ENCODE results near the gene SC5D. TPM values are rescaled to one million over a fixed set of nuclear protein-coding genes. Genes with fewer than 3 reads are reported as not detected.

SC5D gene
- total RNA-seq, 1 experiment from 2014 or later: 79.2 TPM

DNA sequence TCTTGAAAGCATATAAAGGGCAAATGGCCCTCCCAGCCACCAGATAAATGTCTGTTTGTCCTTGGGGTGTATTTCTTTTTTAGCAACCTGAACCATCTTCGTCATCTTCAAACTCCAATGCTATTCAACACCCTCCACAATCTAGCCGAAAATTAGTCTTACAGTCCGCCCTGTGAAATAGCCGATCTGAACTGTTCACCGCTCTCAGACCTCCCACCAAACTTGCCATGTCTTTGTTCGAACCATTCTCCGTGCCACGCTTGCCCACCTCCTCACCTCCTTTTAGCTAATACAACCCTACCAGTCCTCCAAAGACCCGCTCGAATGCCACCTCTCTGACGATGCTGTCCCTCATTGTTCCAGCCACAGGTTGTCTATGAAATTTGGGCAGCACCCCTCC, 46.0 kb downstream of the SC5D start:
- H3K4me3 Mint-ChIP-seq: no peak overlapping the region
- POLR2A ChIA-PET: no interaction called here

DNA sequence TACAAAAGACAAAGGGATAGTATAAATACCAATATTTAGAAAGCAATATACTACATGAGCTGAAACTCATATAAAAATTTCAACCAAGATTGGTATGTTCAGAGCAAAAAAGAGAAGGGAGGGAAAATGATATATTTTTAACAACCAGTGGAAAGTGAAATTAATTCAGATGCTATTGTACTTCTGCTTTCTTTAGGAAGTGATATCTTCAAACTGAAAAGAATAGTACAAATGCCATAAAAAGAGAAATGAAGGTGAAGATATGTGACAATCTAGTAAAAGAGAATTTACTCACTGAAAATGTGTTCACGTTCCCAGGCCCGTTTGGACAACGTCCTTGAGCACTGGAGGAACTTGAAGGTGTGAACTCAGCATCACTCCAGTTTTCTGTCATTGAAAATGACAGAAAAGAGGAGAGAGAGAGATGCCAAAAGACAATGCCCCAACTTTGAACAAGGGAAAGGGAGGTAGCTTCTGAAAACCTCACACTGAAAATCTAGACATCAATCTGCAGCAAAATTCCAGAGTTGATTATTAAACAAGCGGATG, 47.5 kb downstream of the SC5D start:
- Mint-ChIP-seq H3K4me1 (no peaks in the 10 kb centered on the region), H3K36me3 (no peaks in the 10 kb centered on the region), H3K27ac (no peak overlapping the region), H3K4me3 (no peak overlapping the region), H3K9me3 (no peaks in the 10 kb centered on the region), H3K27me3 (ENCODE audit: low read depth) (no peaks in the 10 kb centered on the region)
- ATAC-seq (no peak), DNase-seq (ENCODE audit: low spot score) (no peak)
- ChIA-PET CTCF (no interaction called here), POLR2A (no interaction called here)
- TF ChIP-seq GTF2I (CRISPR knock-in tag; conservative IDR thresholded peaks at IDR 0.05) (no peak), TEAD4 (CRISPR knock-in tag; IDR thresholded peaks at IDR 0.05) (no peak)
- TF ChIP-seq, protein P1, sequence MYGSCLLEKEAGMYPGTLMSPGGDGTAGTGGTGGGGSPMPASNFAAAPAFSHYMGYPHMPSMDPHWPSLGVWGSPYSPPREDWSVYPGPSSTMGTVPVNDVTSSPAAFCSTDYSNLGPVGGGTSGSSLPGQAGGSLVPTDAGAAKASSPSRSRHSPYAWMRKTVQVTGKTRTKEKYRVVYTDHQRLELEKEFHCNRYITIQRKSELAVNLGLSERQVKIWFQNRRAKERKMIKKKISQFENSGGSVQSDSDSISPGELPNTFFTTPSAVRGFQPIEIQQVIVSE (CRISPR knock-in tag; IDR thresholded peaks at IDR 0.05; ENCODE audit: borderline replicate concordance): no peak

More for the DNA sequence above, 46.0 kb downstream of the SC5D start:
- H3K4me1 Mint-ChIP-seq: peaks cover 4% of the 10 kb centered on the region
- no peaks in the 10 kb centered on the region for H3K9me3 Mint-ChIP-seq
- CTCF ChIA-PET: interaction anchor here (0.6 kb wide), 1 partner anchor 139 kb away, joined by 6 read pairs; no protein-coding TSS in a partner anchor
- H3K27ac Mint-ChIP-seq: no peak overlapping the region
- H3K27me3 Mint-ChIP-seq (ENCODE audit: low read depth): no peaks in the 10 kb centered on the region
- no peak for ATAC-seq
- H3K36me3 Mint-ChIP-seq: no peaks in the 10 kb centered on the region
- TF ChIP-seq FOXK1 (CRISPR knock-in tag; IDR thresholded peaks at IDR 0.05): no peak
- TF ChIP-seq, protein P2, sequence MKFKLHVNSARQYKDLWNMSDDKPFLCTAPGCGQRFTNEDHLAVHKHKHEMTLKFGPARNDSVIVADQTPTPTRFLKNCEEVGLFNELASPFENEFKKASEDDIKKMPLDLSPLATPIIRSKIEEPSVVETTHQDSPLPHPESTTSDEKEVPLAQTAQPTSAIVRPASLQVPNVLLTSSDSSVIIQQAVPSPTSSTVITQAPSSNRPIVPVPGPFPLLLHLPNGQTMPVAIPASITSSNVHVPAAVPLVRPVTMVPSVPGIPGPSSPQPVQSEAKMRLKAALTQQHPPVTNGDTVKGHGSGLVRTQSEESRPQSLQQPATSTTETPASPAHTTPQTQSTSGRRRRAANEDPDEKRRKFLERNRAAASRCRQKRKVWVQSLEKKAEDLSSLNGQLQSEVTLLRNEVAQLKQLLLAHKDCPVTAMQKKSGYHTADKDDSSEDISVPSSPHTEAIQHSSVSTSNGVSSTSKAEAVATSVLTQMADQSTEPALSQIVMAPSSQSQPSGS (CRISPR knock-in tag; IDR thresholded peaks at IDR 0.05; ENCODE audit: borderline replicate concordance, low read depth): no peak
- TF ChIP-seq ZNF121 (CRISPR knock-in tag; IDR thresholded peaks at IDR 0.05): no peak
- no peak for TF ChIP-seq GRHL2 (CRISPR knock-in tag; IDR thresholded peaks at IDR 0.05; ENCODE audit: insufficient replicate concordance, severe bottlenecking)
- TF ChIP-seq, protein P3, sequence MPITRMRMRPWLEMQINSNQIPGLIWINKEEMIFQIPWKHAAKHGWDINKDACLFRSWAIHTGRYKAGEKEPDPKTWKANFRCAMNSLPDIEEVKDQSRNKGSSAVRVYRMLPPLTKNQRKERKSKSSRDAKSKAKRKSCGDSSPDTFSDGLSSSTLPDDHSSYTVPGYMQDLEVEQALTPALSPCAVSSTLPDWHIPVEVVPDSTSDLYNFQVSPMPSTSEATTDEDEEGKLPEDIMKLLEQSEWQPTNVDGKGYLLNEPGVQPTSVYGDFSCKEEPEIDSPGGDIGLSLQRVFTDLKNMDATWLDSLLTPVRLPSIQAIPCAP (CRISPR knock-in tag; IDR thresholded peaks at IDR 0.05): no peak
- no peak for TF ChIP-seq NR1H2 (CRISPR knock-in tag; IDR thresholded peaks at IDR 0.05)
- no peak for TF ChIP-seq NR3C1 (CRISPR knock-in tag; conservative IDR thresholded peaks at IDR 0.05; ENCODE audit: low read depth)
- TF ChIP-seq, protein P4, sequence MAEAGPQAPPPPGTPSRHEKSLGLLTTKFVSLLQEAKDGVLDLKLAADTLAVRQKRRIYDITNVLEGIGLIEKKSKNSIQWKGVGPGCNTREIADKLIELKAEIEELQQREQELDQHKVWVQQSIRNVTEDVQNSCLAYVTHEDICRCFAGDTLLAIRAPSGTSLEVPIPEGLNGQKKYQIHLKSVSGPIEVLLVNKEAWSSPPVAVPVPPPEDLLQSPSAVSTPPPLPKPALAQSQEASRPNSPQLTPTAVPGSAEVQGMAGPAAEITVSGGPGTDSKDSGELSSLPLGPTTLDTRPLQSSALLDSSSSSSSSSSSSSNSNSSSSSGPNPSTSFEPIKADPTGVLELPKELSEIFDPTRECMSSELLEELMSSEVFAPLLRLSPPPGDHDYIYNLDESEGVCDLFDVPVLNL (CRISPR knock-in tag; IDR thresholded peaks at IDR 0.05; ENCODE audit: borderline replicate concordance, low read depth): no peak
- TF ChIP-seq GABPB1 (CRISPR knock-in tag; IDR thresholded peaks at IDR 0.05): no peak
- TF ChIP-seq, protein P5, sequence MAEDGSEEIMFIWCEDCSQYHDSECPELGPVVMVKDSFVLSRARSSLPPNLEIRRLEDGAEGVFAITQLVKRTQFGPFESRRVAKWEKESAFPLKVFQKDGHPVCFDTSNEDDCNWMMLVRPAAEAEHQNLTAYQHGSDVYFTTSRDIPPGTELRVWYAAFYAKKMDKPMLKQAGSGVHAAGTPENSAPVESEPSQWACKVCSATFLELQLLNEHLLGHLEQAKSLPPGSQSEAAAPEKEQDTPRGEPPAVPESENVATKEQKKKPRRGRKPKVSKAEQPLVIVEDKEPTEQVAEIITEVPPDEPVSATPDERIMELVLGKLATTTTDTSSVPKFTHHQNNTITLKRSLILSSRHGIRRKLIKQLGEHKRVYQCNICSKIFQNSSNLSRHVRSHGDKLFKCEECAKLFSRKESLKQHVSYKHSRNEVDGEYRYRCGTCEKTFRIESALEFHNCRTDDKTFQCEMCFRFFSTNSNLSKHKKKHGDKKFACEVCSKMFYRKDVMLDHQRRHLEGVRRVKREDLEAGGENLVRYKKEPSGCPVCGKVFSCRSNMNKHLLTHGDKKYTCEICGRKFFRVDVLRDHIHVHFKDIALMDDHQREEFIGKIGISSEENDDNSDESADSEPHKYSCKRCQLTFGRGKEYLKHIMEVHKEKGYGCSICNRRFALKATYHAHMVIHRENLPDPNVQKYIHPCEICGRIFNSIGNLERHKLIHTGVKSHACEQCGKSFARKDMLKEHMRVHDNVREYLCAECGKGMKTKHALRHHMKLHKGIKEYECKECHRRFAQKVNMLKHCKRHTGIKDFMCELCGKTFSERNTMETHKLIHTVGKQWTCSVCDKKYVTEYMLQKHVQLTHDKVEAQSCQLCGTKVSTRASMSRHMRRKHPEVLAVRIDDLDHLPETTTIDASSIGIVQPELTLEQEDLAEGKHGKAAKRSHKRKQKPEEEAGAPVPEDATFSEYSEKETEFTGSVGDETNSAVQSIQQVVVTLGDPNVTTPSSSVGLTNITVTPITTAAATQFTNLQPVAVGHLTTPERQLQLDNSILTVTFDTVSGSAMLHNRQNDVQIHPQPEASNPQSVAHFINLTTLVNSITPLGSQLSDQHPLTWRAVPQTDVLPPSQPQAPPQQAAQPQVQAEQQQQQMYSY (CRISPR knock-in tag; IDR thresholded peaks at IDR 0.05): no peak
- TF ChIP-seq TCF7 (CRISPR knock-in tag; IDR thresholded peaks at IDR 0.05; ENCODE audit: low read depth): no peak
- TF ChIP-seq, protein P6, sequence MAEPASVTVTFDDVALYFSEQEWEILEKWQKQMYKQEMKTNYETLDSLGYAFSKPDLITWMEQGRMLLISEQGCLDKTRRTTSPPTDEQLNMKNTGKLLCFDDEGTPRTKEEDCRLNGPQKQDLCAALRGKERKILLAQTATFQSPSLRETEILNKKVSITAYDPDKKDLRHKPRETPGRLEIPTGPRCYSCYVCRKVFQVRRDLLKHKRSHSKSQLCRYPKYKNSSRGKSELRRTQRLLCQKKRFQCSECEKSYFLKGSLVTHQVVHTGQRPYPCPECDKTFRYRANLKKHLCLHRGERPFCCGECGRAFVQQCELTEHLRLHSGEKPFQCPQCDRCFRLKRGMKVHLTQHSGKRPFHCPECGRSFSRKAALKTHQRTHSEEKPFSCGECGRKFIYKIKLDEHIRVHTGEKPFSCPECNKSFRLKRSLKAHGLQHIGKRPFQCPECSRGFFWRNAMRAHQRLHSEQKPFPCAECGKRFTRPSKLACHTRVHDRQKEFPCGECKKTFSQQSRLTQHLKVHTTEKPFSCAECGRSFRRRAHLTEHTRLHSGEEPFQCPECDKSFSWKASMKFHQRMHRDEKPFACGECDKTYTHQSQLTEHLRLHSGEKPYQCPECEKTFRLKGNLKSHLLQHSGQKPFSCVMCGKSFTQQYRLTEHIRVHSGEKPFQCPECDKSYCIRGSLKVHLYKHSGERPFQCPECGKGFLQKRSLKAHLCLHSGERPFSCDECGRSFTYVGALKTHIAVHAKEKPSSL (CRISPR knock-in tag; conservative IDR thresholded peaks at IDR 0.05): no peak
- TF ChIP-seq NFATC4 (CRISPR knock-in tag; IDR thresholded peaks at IDR 0.05): no peak
- DNase-seq (ENCODE audit: low spot score): no peak
